GM12874 (cell line): ENCODE data around the gene UGT1A7.

ENCODE experiments used
- TF ChIP-seq, protein P1 (sequence below): IDR thresholded peaks from 2 replicates; pipeline ENCODE4 v1.5.1; 2011; ENCODE audit warnings: low read depth, mild to moderate bottlenecking, control low read depth, low read length, moderate library complexity; ENCODE audit not compliant: insufficient read depth

The UGT1A7 gene

DNA sequence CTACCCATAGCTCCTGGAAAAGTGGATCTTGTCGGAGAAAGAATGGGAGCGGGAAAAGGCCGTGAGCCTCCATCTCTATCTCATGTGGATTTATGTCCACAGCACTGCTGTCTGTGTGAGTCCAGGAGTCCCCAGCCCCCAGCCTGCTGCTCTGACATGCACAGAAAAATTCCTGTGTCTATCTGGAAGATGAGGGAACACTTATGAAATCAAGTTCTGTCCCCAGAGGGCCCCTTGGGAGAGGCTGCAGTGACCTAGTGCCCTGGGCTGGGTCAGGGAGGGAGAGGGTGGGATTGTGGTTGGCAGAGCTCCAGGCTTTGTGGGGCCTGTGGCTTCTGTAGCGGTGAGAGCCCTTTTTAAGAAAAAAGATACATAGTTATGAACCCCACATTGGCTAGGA lies 135.1 kb downstream of the UGT1A7 start:
- TF ChIP-seq, protein P1, sequence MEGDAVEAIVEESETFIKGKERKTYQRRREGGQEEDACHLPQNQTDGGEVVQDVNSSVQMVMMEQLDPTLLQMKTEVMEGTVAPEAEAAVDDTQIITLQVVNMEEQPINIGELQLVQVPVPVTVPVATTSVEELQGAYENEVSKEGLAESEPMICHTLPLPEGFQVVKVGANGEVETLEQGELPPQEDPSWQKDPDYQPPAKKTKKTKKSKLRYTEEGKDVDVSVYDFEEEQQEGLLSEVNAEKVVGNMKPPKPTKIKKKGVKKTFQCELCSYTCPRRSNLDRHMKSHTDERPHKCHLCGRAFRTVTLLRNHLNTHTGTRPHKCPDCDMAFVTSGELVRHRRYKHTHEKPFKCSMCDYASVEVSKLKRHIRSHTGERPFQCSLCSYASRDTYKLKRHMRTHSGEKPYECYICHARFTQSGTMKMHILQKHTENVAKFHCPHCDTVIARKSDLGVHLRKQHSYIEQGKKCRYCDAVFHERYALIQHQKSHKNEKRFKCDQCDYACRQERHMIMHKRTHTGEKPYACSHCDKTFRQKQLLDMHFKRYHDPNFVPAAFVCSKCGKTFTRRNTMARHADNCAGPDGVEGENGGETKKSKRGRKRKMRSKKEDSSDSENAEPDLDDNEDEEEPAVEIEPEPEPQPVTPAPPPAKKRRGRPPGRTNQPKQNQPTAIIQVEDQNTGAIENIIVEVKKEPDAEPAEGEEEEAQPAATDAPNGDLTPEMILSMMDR: no peak

DNA sequence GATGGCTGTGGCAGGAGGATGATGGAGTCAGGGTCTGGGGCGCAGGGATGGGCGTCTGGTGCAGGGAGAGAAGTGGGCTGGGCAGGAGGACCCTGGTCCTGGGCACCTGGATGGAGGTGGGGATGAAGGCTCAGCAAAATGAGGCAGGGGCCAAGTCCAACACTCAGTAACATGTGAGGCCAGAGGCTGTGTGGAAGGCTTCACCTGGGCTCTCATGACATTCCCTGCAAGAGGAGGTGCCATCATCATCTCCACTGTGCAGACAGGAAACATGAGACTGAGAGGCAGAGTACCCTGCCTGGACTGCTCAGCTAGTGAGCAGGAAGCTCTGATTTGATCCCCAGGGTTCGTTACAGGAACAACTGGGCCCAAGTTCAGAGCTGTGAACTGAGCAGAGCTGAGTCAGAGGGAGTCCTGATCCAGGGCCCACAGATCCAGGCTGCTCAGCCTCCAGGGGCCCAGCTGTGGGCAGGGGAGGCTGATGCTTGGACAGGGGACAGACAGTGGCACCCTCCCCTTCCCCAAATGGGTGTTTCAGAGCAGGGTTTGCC lies 135.7 kb downstream of the UGT1A7 start:
- TF ChIP-seq, protein P1: no peak

DNA sequence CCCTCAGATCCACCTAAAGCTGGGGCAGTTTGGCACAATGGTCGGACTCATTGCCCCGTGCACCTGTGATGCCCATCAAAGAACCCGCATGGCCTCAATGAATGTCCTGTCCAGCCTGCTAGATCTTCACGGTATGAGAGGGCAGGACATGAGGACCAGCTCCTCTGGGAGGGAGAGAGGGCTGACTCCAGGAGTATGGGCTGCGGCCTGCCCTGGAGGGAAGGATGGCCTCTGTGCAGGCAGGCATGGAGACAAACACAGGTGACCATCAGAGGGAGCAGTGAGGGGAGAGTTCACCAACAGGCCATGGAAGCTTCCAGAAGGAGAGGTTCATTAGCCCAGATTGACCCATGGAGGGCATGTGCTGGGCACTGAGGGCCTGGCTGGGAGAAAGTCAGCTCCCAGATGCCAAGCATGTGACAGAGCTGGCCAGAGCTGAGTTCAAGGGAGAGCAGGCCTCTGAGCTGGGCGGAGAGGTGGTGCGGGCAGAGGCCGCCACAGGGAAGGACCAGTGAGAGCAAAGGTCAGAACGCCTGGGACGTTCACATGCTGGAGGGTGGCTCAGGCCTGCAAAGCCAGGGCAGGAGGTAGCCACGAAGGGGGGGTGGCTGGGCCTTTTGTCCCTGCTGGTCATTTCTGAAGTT lies 136.4 kb downstream of the UGT1A7 start:
- TF ChIP-seq, protein P1: no peak

DNA sequence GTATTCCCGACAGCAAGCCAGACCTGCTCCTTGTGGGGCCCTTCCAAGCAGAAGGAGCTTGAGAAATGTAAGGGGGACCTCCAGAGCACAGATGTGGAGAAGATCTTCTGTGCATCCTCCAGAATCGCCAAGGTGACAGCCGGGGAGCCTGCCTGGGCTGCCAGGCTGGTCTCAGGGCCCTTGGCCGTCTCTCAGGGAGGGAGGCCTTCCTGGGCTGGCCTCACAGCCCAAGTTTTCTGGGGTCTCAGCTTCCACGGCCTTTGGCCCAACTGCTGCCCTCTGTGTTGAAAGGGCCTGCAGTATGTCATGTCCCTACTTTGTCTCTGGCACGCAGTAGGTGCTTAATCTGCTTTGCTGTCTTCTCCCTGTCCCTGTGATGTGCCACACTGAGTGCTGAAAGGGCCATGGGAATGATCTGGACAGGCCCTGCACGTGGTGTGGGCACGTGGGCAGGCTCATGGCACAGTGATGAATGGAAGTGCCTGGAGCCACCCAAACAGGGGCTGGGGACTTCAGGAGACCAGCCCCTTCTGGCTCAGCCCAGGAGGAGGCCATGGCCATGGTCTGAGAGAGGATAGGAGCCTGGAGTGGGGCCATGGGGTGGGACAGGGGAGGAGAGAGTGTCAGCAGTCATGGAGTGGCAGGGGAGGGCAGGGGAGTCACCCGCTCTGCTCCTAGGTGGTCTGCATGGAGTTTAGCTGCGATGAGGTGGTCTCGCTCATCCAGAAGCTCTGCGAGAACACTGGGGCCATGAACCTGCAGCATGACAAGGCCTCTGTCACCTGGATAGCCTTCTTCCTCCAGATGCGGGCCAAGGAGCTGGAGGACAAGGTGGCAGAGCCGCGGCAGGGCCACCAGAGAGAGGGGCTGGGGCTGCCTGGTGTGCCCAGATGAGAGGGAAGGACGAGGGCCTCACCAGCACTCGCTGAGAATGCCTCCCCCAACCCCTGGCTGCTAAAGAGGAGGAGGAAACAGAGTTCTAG lies 137.2 kb downstream of the UGT1A7 start:
- TF ChIP-seq, protein P1: no peak

GRCh38 chr2:233819884-233820773 lies 138.4 kb downstream of the UGT1A7 start:
- TF ChIP-seq, protein P1: no peak

- TF ChIP-seq, protein P1: no peak
These were observed 139.0 kb downstream of the UGT1A7 start for GRCh38 chr2:233820774-233821105.
